GM12865 (cell line): ENCODE data around the gene FHAD1.

Source experiments
- DNase-seq: peaks from one replicate; pipeline ENCODE4 v3.0.0; 2010; ENCODE audit warnings: low read depth
- H3K4me3 ChIP-seq: 2 replicates; pipeline ENCODE4 v1.5.1; 2011; ENCODE audit warnings: mild to moderate bottlenecking, low read depth, low read length, control low read depth
- TF ChIP-seq, protein P1 (sequence below): IDR thresholded peaks from 2 replicates; pipeline ENCODE4 v1.5.1; 2011; ENCODE audit warnings: low read length, control low read depth, low read depth, inconsistent platforms; ENCODE audit not compliant: insufficient read depth; ENCODE audit errors: missing control alignments

FHAD1 gene

DNA sequence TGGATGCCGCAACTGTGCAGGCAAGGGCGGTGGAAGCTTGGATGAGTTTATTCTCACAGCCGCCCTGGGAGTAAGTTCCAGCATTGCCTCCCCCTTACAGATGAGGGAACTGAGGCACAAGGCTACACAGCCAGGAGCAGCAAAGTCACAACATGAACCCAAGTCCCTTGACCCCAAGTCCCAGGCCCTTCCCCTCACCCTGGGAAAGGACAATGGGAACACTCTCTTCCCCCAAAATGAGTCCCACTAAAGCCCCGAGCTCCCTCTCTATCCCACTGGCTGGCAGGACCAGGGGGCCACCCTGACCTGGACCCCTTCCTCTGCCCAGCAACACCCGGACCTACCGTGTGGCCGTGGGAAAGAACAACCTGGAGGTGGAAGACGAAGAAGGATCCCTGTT, 195.1 kb downstream of the FHAD1 start:
- DNase-seq, result no peak
- TF ChIP-seq, protein P1, sequence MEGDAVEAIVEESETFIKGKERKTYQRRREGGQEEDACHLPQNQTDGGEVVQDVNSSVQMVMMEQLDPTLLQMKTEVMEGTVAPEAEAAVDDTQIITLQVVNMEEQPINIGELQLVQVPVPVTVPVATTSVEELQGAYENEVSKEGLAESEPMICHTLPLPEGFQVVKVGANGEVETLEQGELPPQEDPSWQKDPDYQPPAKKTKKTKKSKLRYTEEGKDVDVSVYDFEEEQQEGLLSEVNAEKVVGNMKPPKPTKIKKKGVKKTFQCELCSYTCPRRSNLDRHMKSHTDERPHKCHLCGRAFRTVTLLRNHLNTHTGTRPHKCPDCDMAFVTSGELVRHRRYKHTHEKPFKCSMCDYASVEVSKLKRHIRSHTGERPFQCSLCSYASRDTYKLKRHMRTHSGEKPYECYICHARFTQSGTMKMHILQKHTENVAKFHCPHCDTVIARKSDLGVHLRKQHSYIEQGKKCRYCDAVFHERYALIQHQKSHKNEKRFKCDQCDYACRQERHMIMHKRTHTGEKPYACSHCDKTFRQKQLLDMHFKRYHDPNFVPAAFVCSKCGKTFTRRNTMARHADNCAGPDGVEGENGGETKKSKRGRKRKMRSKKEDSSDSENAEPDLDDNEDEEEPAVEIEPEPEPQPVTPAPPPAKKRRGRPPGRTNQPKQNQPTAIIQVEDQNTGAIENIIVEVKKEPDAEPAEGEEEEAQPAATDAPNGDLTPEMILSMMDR, result no peak
- H3K4me3 ChIP-seq, result no peak overlapping the region

- no peak overlapping the region for H3K4me3 ChIP-seq
- no peak for DNase-seq
- TF ChIP-seq, protein P1, result no peak
Observed at GRCh38 chr1:15442759-15443158, 195.7 kb downstream of the FHAD1 start.

- no peak for DNase-seq
- H3K4me3 ChIP-seq, result no peak overlapping the region
- TF ChIP-seq, protein P1, result no peak
Observed at GRCh38 chr1:15443281-15443680, 196.3 kb downstream of the FHAD1 start.

DNA sequence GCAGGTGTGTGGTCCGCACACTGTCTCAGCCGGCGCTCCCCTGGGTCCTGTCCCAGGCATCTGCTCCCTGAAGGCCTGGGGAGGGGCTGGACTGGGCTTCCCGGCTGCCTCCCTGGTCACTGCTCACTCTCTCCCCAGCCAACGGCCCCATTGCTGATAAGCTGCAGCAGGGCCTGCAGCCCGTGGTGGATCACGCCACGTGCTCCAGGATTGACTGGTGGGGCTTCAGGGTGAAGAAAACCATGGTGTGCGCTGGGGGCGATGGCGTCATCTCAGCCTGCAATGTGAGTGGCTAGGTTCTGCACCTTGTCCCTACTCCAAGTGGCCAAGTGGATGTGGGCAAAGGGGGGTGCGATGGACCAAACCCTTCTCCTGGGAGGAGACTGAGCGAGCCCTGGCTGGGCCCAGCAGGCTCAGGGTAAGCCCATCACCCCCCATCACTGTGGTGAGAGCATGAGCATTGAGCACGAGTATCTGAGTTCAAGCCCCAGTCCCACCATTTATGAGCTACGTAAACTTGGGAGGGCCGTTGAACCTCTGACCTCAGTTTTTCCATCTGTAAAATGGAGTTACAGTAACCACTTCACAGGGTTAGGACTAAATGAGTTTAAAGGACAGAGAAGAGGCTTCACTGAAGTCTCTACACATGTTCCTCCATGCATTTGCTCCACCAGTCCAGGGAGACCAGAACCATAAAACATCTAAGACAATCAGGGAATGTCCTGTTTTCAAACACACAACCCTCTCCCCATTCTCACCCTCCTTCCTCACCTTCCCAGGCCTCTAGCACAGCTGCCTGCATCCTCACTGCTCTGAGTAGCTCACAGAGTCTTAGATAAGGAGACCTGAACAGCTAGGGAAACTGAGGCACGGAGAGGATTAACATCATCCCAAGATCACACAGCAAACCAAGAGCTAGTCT, 197.7 kb downstream of the FHAD1 start:
- TF ChIP-seq, protein P1, result no peak
- H3K4me3 ChIP-seq, result no peak overlapping the region
- DNase-seq, result no peak

- no peak overlapping the region for H3K4me3 ChIP-seq
- TF ChIP-seq, protein P1, result no peak
- DNase-seq, result no peak
Observed at GRCh38 chr1:15445390-15446122, 198.5 kb downstream of the FHAD1 start.

DNA sequence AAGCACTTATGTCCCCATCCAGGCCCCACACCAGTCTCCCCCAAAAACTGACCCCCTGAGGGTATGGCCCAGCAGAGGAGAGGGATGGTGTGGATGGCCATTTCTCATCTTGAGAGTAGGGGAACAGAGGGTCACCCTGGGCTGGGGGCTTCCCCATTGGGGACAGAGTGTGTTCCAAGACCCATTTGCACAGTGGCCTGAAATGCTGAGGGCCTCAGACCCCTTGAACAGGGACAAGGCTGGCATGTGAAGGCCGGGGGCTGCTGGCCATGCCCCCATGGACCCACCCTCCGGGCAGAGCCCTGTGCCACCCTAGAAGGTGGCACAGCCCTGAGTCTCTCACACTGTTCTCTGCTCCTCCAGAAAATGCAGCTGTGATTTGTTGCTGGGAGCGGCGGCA, 199.2 kb downstream of the FHAD1 start:
- DNase-seq, result no peak
- H3K4me3 ChIP-seq, result no peak overlapping the region
- TF ChIP-seq, protein P1, result no peak
